SHP77 treated with DMSO at 0.1 percent for 48 hours (cell line): Measurements from ENCODE around the gene NHERF2.

ENCODE experiments used
- DNase-seq: peaks from one replicate; lab custom pipeline; 2025; lab: John Stamatoyannopoulos, UW

NHERF2 gene

GRCh38 chr16:2082983-2083364, 56.3 kb downstream of the NHERF2 start:
- no peak for DNase-seq

- no peak for DNase-seq
Observed at GRCh38 chr16:2083409-2083808, 56.7 kb downstream of the NHERF2 start.

- DNase-seq = no peak
Observed at GRCh38 chr16:2083876-2084780, 57.4 kb downstream of the NHERF2 start.

DNA sequence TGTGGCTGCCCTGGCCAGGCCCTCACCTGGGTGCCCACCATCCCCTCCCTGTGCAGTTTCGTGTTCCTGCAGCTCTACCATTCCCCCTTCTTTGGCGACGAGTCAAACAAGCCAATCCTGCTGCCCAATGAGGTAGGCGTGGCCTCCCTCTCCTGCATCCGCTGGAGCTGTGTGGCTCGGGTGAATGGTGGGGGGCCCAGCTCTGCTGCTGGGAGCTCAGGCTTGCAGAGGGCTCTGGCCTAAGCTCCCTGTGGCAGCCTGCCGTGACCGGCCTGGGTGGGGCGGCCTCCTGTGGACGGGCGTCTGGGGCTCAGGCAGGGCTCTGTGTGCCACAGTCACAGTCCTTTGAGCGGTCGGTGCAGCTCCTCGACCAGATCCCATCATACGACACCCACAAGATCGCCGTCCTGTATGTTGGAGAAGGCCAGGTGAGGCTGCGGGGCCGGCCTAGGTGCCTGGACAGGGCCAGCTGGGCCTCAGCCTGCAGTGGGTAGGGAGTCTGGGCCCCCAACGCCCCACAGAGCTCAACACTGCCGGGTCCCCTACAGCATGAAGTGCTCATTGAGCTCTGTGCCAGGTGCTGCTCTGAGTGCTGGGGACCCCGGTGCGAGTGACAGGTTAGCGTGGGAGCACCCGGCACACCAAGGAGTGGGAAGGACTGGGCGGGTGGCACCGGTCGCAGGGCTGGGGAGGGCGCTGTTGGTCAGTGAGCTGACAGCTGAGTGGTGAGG, 58.4 kb downstream of the NHERF2 start:
- no peak for DNase-seq

DNA sequence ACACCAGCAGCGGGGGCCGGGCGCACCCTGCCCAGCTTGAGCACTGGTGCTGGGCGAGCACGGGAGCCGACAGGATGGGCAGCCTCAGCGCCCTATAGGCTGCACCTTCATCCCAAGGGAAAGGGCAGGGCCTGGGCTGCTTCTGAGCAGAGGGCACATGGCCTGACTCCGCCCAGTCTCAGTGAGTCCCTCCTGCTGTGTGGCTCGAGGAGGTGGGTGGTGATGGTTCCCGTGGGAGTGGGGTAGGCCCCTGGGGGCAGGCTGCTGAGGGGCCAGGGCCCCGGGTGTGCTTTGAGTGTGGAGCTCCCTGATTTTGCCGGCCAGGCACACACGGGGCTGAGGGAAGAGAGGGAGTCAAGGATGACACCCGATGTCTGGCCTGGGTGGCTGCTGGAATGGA, 59.0 kb downstream of the NHERF2 start:
- DNase-seq = no peak

DNA sequence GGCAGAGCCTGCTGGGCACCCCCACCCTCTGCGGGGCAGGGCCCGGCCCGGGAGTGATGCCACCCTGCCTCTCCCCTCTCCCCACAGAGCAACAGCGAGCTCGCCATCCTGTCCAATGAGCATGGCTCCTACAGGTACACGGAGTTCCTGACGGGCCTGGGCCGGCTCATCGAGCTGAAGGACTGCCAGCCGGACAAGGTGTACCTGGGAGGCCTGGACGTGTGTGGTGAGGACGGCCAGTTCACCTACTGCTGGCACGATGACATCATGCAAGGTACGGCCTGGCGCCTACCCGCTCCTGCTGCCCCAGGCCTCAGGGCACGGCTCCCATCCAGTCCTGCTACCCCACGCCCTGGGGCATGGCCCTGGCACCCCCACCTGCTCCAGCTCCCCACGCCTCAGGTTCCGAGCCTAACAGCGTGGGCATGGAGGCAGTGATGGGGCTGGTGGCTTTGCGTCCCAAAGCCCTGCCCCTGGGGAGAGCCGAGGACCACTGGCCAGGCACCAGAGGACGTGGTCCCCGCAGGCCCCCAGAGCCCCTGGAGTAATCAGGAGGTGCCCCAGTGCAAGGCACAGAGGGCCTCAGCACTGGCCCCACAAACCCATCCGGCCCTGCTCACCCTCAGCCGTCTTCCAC, 59.5 kb downstream of the NHERF2 start:
- no peak for DNase-seq

- no peak for DNase-seq
Observed at GRCh38 chr16:2086812-2087747, 60.4 kb downstream of the NHERF2 start.

GRCh38 chr16:2087748-2088631, 61.3 kb downstream of the NHERF2 start:
- no peak for DNase-seq
